ENCODE data around the gene ZNF598. TPM values are rescaled to one million over a fixed set of nuclear protein-coding genes. Genes with fewer than 3 reads are reported as not detected.

Gene ZNF598
- total and polyA plus RNA-seq, 2 of the 13 experiments (the other 11 are each of a cell fraction or from before 2014, with no cell fraction given): 13.5 to 14.2 TPM

GRCh38 chr16:2048116-2048543 lies 38.5 kb upstream of the ZNF598 start (continued):
- TF ChIP-seq ZNF318 (CRISPR knock-in tag; IDR thresholded peaks at IDR 0.05): no peak
- no peak for TF ChIP-seq MTERF4 (CRISPR knock-in tag; IDR thresholded peaks at IDR 0.05)
- no peak for TF ChIP-seq SOX13 (IDR thresholded peaks at IDR 0.05)
- no peak for TF ChIP-seq SOX13 (CRISPR knock-in tag; conservative IDR thresholded peaks at IDR 0.05 in 1 of 2, IDR thresholded peaks at IDR 0.05 in 1 of 2)
- TF ChIP-seq HOXA5 (CRISPR knock-in tag; IDR thresholded peaks at IDR 0.05): 0 out of 2 replicates have a peak, but pooled peaks have one; percentile 44
- TF ChIP-seq ARID4A (CRISPR knock-in tag; IDR thresholded peaks at IDR 0.05; ENCODE audit: borderline replicate concordance): 0 out of 2 replicates have a peak, but pooled peaks have one; percentile 70
- TF ChIP-seq ZNF10 (CRISPR knock-in tag; IDR thresholded peaks at IDR 0.05; ENCODE audit: borderline replicate concordance, low read depth): no peak
- no peak for TF ChIP-seq ZUFSP (CRISPR knock-in tag; IDR thresholded peaks at IDR 0.05; ENCODE audit: borderline replicate concordance)
- no peak for TF ChIP-seq DBP (CRISPR knock-in tag; IDR thresholded peaks at IDR 0.05; ENCODE audit: not compliant biosample characterization)
- no peak for TF ChIP-seq CENPBD1 (CRISPR knock-in tag; IDR thresholded peaks at IDR 0.05; ENCODE audit: borderline replicate concordance, low read depth)
- TF ChIP-seq ZNF274 (CRISPR knock-in tag; IDR thresholded peaks at IDR 0.05): 0 out of 2 replicates have a peak, but pooled peaks have one; percentile 19
- no peak for TF ChIP-seq ZNF7 (CRISPR knock-in tag; IDR thresholded peaks at IDR 0.05)

All from HepG2 (cell line).